OCI-LY3 (cell line): ENCODE data around the gene FAM174A.

Experiments
- H2AFZ ChIP-seq: fragments of 200-600, 300-600 bp; shearing (Covaris generic); 2 replicates; pipeline ENCODE4 v1.6.0; 2014; ENCODE audit warnings: antibody characterized with exemption, low read depth, low read length
- H3K27ac ChIP-seq: fragments of 200-600, 300-600 bp; sonication (generic); 2 replicates; pipeline ENCODE4 v1.5.1; 2014; ENCODE audit warnings: mild to moderate bottlenecking, low read length, moderate library complexity, mixed read lengths
- H3K27me3 ChIP-seq: fragments of 200-600, 300-600 bp; sonication (generic); 2 replicates; pipeline ENCODE4 v1.6.1; 2014; ENCODE audit warnings: low read depth, low read length, mixed read lengths
- H3K36me3 ChIP-seq: fragments of 200-600, 300-600 bp; sonication (generic); replicated peaks from 2 replicates; pipeline ENCODE3; 2014; ENCODE audit warnings: low read depth, low read length, mixed read lengths
- H3K4me1 ChIP-seq: fragments of 300-600, 200-600 bp; sonication (generic); 2 replicates; pipeline ENCODE4 v1.6.1; 2014; ENCODE audit warnings: low read length, mixed read lengths
- H3K4me2 ChIP-seq: fragments of 200-600, 300-600 bp; sonication (generic); 2 replicates; pipeline ENCODE4 v1.6.1; 2014; ENCODE audit warnings: low read length, mixed read lengths
- H3K4me3 ChIP-seq: fragments of 300-600, 200-600 bp; sonication (generic); 2 replicates; pipeline ENCODE4 v1.5.1; 2014; ENCODE audit warnings: antibody characterized with exemption, mild to moderate bottlenecking, low read length, moderate library complexity
- H3K79me2 ChIP-seq: fragments of 300-600, 200-600 bp; shearing (Covaris generic); 2 replicates; pipeline ENCODE4 v1.6.1; 2014; ENCODE audit warnings: mild to moderate bottlenecking, low read length, mixed read lengths
- H3K9ac ChIP-seq: fragments of 300-600, 200-600 bp; shearing (Covaris generic); 2 replicates; pipeline ENCODE4 v1.6.0; 2014; ENCODE audit warnings: mild to moderate bottlenecking, low read length, moderate library complexity
- H3K9me3 ChIP-seq: fragments of 200-600, 300-600 bp; shearing (Covaris generic); 2 replicates; pipeline ENCODE4 v1.6.1; 2014; ENCODE audit warnings: low read length, mixed read lengths; ENCODE audit not compliant: insufficient read depth
- H4K20me1 ChIP-seq: fragments of 200-600, 300-600 bp; sonication (generic); 2 replicates; pipeline ENCODE4 v1.6.1; 2016; ENCODE audit warnings: low read length, mixed read lengths; ENCODE audit not compliant: insufficient read depth
- CTCF ChIP-seq: fragments of 200-600, 300-600 bp; sonication (generic); IDR thresholded peaks from 2 replicates; pipeline ENCODE4 v1.5.1; 2014; ENCODE audit warnings: antibody characterized with exemption, low read length, low read depth
- EZH2phosphoT487 ChIP-seq: fragments of 200-600 bp; shearing (Covaris generic); IDR thresholded peaks from 2 replicates; pipeline ENCODE4 v1.6.1; 2018; ENCODE audit warnings: antibody characterized with exemption, mixed run types, low read depth

Gene FAM174A

GRCh38 chr5:100542086-100542485 lies 6.9 kb downstream of the FAM174A start:
- H3K4me3 ChIP-seq = no peak overlapping the region

DNA sequence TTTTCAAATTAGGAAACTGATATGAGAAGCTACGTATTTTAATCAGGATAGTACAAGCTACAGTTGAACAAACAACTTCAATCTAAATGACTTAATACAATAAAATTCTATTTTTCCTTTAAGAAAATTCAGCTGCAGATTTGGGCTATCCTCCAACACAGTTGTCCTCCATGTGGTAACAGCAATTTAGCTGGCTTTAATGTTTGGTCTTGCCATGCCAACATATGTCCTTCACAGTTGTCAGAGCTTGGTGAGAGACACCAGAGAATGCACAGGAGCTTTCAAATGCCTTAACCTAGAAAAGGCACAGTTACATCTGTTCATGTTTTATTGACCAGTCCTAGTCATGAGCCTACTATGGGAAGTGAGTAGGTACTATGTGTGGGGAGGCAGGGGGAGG lies 10.8 kb downstream of the FAM174A start:
- Histone ChIP-seq H3K27me3 (no peaks in the 10 kb centered on the region), H3K4me1 (no peaks in the 10 kb centered on the region), H3K27ac (no peak overlapping the region), H3K79me2 (no peaks in the 10 kb centered on the region), H4K20me1 (no peaks in the 10 kb centered on the region), H3K4me3 (no peak overlapping the region), H2AFZ (no peak overlapping the region), H3K9me3 (no peaks in the 10 kb centered on the region), H3K9ac (no peak overlapping the region), H3K36me3 (no peaks in the 10 kb centered on the region), H3K4me2 (no peak overlapping the region)
- TF ChIP-seq CTCF (no peak), EZH2phosphoT487 (no peak)

More at GRCh38 chr5:100542086-100542485, 6.9 kb downstream of the FAM174A start:
- Histone ChIP-seq H3K27ac (no peak overlapping the region), H3K27me3 (no peaks in the 10 kb centered on the region), H3K9ac (no peak overlapping the region), H3K36me3 (no peaks in the 10 kb centered on the region), H2AFZ (no peak overlapping the region), H3K4me1 (no peaks in the 10 kb centered on the region), H3K79me2 (no peaks in the 10 kb centered on the region), H4K20me1 (no peaks in the 10 kb centered on the region), H3K4me2 (no peak overlapping the region), H3K9me3 (no peaks in the 10 kb centered on the region)
- TF ChIP-seq CTCF (no peak), EZH2phosphoT487 (no peak)

DNA sequence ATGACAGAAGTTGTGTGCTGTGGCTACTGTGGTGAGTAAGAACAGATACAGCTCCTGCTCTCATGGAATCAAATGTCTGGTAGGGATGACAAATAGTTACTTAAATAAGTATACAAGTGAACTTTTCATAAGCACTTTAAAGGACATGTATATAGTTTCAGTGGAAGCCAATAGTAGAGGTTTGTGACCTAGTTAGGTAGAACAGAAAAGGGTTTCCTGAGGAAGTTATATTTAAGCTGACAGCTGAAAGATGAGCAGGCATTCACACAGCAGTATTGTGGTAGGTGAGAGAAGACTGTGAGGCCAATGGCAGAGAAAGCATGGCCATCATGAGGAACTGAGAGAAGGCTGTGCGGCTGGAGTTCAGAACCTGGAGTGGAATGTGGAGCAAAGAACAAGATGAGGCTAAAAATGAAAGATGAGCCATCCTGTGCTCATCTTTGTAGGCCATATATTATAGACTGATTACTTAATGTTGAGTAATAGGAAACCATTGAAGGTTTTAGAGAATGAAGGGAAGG lies 15.4 kb downstream of the FAM174A start:
- no peaks in the 10 kb centered on the region for H3K79me2 ChIP-seq
- H4K20me1 ChIP-seq = no peaks in the 10 kb centered on the region
- no peaks in the 10 kb centered on the region for H3K36me3 ChIP-seq
- H3K9ac ChIP-seq = no peak overlapping the region
- H2AFZ ChIP-seq = no peak overlapping the region
- no peak overlapping the region for H3K4me2 ChIP-seq
- no peak overlapping the region for H3K4me3 ChIP-seq
- H3K9me3 ChIP-seq = no peaks in the 10 kb centered on the region
- no peak for TF ChIP-seq CTCF
- TF ChIP-seq EZH2phosphoT487 = no peak
- H3K27ac ChIP-seq = no peak overlapping the region
- H3K4me1 ChIP-seq = no peaks in the 10 kb centered on the region
- no peaks in the 10 kb centered on the region for H3K27me3 ChIP-seq

GRCh38 chr5:100551183-100551582 lies 16.0 kb downstream of the FAM174A start:
- H3K4me2 ChIP-seq = no peak overlapping the region
- H3K27ac ChIP-seq = no peak overlapping the region
- no peak overlapping the region for H3K4me3 ChIP-seq
- H3K9ac ChIP-seq = no peak overlapping the region
- no peaks in the 10 kb centered on the region for H3K9me3 ChIP-seq
- H4K20me1 ChIP-seq = no peaks in the 10 kb centered on the region
- H3K79me2 ChIP-seq = no peaks in the 10 kb centered on the region
- H3K4me1 ChIP-seq = no peaks in the 10 kb centered on the region
- no peaks in the 10 kb centered on the region for H3K27me3 ChIP-seq
- TF ChIP-seq EZH2phosphoT487 (no peak), CTCF (no peak)
- no peak overlapping the region for H2AFZ ChIP-seq
- H3K36me3 ChIP-seq = no peaks in the 10 kb centered on the region
